HG03196 (cell line): ENCODE data around the gene MYBPC3.
"Not testable (repeated sequence)": the region's sequence is repeated elsewhere in the genome, so short reads cannot be mapped to it uniquely, and the experiment has no call there.

Source experiments
- ATAC-seq: cut with Tn5 transposase; IDR thresholded peaks from one replicate; pipeline ENCODE4 v1.9.1; 2021; ENCODE audit not compliant: unreplicated experiment

The MYBPC3 gene

GRCh38 chr11:47340980-47341775 lies 11.3 kb downstream of the MYBPC3 start:
- ATAC-seq, result no peak

- no peak for ATAC-seq
Observed at GRCh38 chr11:47340010-47340409, 12.5 kb downstream of the MYBPC3 start.

- ATAC-seq, result no peak
Observed at GRCh38 chr11:47338396-47339241, 13.9 kb downstream of the MYBPC3 start.

GRCh38 chr11:47337229-47337924 lies 15.1 kb downstream of the MYBPC3 start:
- ATAC-seq, result no peak

GRCh38 chr11:47336595-47336994 lies 15.9 kb downstream of the MYBPC3 start:
- ATAC-seq, result no peak

GRCh38 chr11:47335733-47336132 lies 16.8 kb downstream of the MYBPC3 start:
- ATAC-seq, result no peak

- not testable (repeated sequence) for ATAC-seq
Observed at GRCh38 chr11:47334699-47335411, 17.6 kb downstream of the MYBPC3 start.

- no peak for ATAC-seq
Observed at GRCh38 chr11:47333886-47334443, 18.5 kb downstream of the MYBPC3 start.

- no peak for ATAC-seq
Observed at GRCh38 chr11:47333526-47333845, 19.0 kb downstream of the MYBPC3 start.

- ATAC-seq, result no peak
Observed at GRCh38 chr11:47332791-47333525, 19.5 kb downstream of the MYBPC3 start.

- ATAC-seq, result no peak
Observed at GRCh38 chr11:47332303-47332711, 20.2 kb downstream of the MYBPC3 start.

- ATAC-seq, result no peak
Observed at GRCh38 chr11:47331454-47332302, 20.8 kb downstream of the MYBPC3 start.

- no peak for ATAC-seq
Observed at GRCh38 chr11:47329987-47330931, 22.2 kb downstream of the MYBPC3 start.

GRCh38 chr11:47329431-47329986 lies 23.0 kb downstream of the MYBPC3 start:
- ATAC-seq, result no peak

- no peak for ATAC-seq
Observed at GRCh38 chr11:47328449-47329390, 23.8 kb downstream of the MYBPC3 start.

- no peak for ATAC-seq
Observed at GRCh38 chr11:47327949-47328348, 24.6 kb downstream of the MYBPC3 start.

GRCh38 chr11:47327025-47327424 lies 25.5 kb downstream of the MYBPC3 start:
- ATAC-seq, result no peak
